Measurements from ENCODE around the gene TREX2. TPM values are rescaled to one million over a fixed set of nuclear protein-coding genes. Genes with fewer than 3 reads are reported as not detected.

TREX2 gene
- total RNA-seq, 1 experiment from 2014 or later: 1.1 TPM

GRCh38 chrX:153439977-153440376 is 5.9 kb downstream of the TREX2 start:
- Histone ChIP-seq H3K4me1 (ENCODE audit: insufficient read depth, low read length) (no peaks in the 10 kb centered on the region), H3K23me2 (ENCODE audit: insufficient read length, low read depth, low read length, poor library complexity, severe bottlenecking) (no peaks in the 10 kb centered on the region), H2BK20ac (ENCODE audit: low read depth, low read length, poor library complexity, severe bottlenecking) (no peak overlapping the region), H3K79me1 (ENCODE audit: insufficient read depth, low read depth, low read length, poor library complexity, severe bottlenecking) (no peaks in the 10 kb centered on the region), H3K4me2 (ENCODE audit: insufficient read depth, insufficient read length, low read length) (no peak overlapping the region), H3K9ac (ENCODE audit: extremely low read depth, insufficient read length, low read length) (no peak overlapping the region), H2AFZ (ENCODE audit: low read length) (no peak overlapping the region), H3K27ac (ENCODE audit: insufficient read length, low read depth, low read length) (no peak overlapping the region), H4K5ac (ENCODE audit: insufficient read length, low read depth, low read length) (no peak overlapping the region), H3K4ac (ENCODE audit: low read depth, low read length) (no peak overlapping the region), H2BK15ac (ENCODE audit: low read depth, low read length) (no peak overlapping the region), H3K9me3 (ENCODE audit: control insufficient read depth, low read depth, low read length) (peaks cover 24% of the 10 kb centered on the region), H3K18ac (ENCODE audit: insufficient read length, low read depth, low read length) (no peak overlapping the region), H3K79me2 (ENCODE audit: insufficient read depth, low read length) (no peaks in the 10 kb centered on the region), H3K14ac (ENCODE audit: insufficient read depth, low read length) (no peak overlapping the region), H2BK5ac (ENCODE audit: insufficient read length, low read length) (no peak overlapping the region), H3K23ac (ENCODE audit: insufficient read length, low read depth, low read length) (no peak overlapping the region), H4K91ac (ENCODE audit: insufficient read length, low read depth, low read length) (no peak overlapping the region), H4K8ac (replicated peaks; ENCODE audit: insufficient read length, low read depth, low read length) (no peak overlapping the region), H3K27me3 (ENCODE audit: insufficient read depth, low read length) (no peaks in the 10 kb centered on the region; the same call in 1 of the 2 replicates), H3K56ac (ENCODE audit: insufficient read length, low read depth, low read length) (no peak overlapping the region), H3T11ph (ENCODE audit: low read length) (no peak overlapping the region), H2BK12ac (ENCODE audit: insufficient read length, low read depth, low read length) (no peak overlapping the region), H2BK120ac (ENCODE audit: low read depth, low read length, poor library complexity, severe bottlenecking) (no peak overlapping the region), H4K20me1 (ENCODE audit: control insufficient read depth, insufficient read depth, insufficient read length) (no peaks in the 10 kb centered on the region), H2AK5ac (ENCODE audit: insufficient read length, low read length) (no peak overlapping the region)
- no CpG with 5 or more reads among the region's 4 CpGs for WGBS (ENCODE audit: extremely low coverage, insufficient read length, low lambda C conversion rate)
- Mint-ChIP-seq H3K9me3 (peaks cover 60 to 81% of the 10 kb centered on the region in 2 experiments), H3K27ac (no peak overlapping the region), H3K4me1 (no peaks in the 10 kb centered on the region), H3K4me3 (no peak overlapping the region), H3K27me3 (ENCODE audit: low read depth) (peaks cover 8% of the 10 kb centered on the region; the same call in 1 of the 2 replicates), H3K36me3 (ENCODE audit: insufficient read depth in 1 of 3, low read depth in 3 of 3) (no peaks in the 10 kb centered on the region)
- no peak for TF ChIP-seq CTCF (conservative IDR thresholded peaks at IDR 0.05)
- DNase-seq: no peak

All from H9 (cell line).